AG10803 (cell line): ENCODE measurements around the gene TMEM266.

Source experiments
- DNase-seq: peaks from one replicate; pipeline ENCODE4 v3.0.0; 2010; ENCODE audit warnings: low read depth
- H3K4me3 ChIP-seq: 2 replicates; pipeline ENCODE4 v1.5.1; 2011; ENCODE audit warnings: mild to moderate bottlenecking, low read length, control low read depth
- TF ChIP-seq, protein P1 (sequence below): conservative IDR thresholded peaks from 2 replicates; pipeline ENCODE4 v1.5.1; 2011; ENCODE audit warnings: mild to moderate bottlenecking, low read length, control low read depth, inconsistent platforms

The TMEM266 gene

DNA sequence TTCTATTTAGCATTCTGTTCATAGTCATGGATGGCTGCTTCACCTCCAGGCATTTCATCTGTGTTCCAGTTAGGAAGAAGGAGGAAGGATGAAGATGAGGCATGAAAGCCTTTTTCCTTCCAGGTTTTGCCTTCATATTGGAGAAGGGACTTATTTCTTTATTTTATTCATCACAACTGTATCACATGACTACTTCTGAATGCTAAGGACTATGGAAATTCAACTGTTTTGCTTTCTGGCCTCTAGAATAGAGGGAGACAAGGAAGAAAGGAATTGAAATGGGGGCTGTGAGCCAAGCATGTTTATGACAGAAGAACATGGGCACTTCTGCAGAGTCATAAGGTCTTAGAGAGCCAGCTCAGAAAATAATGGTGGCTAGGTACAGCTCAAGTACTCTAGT, 10.4 kb downstream of the TMEM266 start:
- TF ChIP-seq, protein P1, sequence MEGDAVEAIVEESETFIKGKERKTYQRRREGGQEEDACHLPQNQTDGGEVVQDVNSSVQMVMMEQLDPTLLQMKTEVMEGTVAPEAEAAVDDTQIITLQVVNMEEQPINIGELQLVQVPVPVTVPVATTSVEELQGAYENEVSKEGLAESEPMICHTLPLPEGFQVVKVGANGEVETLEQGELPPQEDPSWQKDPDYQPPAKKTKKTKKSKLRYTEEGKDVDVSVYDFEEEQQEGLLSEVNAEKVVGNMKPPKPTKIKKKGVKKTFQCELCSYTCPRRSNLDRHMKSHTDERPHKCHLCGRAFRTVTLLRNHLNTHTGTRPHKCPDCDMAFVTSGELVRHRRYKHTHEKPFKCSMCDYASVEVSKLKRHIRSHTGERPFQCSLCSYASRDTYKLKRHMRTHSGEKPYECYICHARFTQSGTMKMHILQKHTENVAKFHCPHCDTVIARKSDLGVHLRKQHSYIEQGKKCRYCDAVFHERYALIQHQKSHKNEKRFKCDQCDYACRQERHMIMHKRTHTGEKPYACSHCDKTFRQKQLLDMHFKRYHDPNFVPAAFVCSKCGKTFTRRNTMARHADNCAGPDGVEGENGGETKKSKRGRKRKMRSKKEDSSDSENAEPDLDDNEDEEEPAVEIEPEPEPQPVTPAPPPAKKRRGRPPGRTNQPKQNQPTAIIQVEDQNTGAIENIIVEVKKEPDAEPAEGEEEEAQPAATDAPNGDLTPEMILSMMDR: no peak
- H3K4me3 ChIP-seq: no peak overlapping the region
- no peak for DNase-seq

DNA sequence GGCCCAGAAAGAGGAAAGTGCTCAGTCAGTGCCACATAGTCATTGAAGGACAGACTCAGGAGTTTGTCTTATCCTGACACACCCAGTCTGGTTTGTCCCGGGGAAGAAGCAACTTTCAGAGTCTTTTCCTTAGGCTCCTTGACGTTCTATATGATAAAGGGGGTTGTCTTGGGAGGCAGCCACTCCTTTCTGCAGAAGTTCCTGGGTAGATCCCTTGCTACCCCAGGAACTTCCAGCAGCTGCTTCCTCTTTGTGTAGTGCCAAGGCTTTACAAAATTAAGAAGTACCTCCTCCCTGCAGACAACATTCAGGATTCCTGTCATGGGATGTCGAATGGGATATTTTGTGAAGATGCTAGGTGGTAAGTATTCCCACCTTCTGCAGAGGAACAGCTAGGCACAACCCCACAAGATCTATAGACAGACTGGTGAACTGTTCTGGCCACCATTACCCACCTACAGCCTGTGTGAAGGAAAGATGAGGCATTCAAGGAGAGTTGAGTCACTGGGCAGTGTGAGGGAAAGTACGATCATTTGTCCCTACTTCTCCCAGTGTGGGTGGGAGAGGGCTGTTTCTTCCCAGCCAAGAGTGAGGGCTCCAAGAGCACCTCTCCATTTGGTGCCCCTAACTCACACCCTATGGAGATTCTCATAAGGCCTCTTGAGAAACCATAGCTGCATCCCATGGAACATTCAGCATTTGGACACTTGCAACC, 11.3 kb downstream of the TMEM266 start:
- TF ChIP-seq, protein P1: no peak
- no peak overlapping the region for H3K4me3 ChIP-seq
- no peak for DNase-seq

DNA sequence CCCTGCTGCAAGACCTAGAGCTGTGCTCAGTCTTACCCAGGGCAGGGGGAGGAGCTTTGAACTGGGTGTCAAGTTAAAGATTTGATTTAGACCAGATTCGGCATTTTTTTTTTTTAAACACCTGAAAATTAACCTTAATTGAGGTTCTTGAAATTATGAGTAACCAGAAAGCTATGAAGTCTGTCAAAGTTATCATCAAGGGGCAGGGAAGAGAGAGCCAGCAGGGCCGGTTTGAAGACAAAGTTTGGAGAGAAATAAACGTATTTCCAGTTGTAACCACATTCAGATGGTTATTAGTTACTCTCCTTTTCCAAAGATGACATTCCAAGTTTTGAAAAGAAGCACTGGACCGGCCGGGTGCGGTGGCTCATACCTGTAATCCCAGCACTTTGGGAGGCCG, 12.0 kb downstream of the TMEM266 start:
- DNase-seq: no peak
- TF ChIP-seq, protein P1: no peak
- H3K4me3 ChIP-seq: no peak overlapping the region

DNA sequence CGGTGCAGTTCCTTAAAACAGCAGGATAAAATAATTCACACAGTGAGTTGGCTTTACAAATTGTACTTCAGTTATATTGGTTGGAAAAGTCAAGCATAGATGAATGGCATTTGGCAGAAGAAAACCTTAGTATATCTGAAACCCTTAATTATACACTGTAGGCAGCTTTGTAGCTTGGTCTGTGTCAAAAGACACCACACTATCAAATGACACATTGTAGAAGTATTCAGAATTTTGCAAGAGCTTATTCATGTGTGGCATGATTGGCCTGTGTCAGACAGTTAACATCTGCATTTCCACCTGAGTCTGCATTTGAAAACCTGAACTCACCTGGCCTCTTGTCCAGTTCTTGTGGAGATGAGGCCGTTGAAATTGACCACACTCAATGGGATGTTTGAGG, 13.8 kb downstream of the TMEM266 start:
- H3K4me3 ChIP-seq: no peak overlapping the region
- TF ChIP-seq, protein P1: no peak
- no peak for DNase-seq

DNA sequence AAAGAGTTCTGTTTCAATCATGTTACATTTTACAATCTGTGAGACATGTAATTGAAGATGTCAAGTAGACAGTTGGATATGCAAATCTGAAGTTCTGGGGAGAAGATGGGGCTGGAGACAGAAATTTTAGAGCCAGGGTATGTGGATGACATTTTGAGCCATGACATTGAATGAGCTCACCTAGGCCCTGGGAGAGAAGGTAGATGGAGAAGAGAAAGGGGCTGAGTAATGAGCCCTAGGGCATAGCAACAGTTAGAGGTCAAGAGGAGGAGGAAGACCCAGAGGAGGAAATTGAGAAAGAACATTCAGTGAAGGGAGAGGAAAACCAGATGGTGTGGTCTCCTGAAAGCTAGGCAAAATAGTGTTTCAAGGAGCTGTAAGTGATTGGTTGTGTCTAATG, 15.3 kb downstream of the TMEM266 start:
- DNase-seq: no peak
- H3K4me3 ChIP-seq: no peak overlapping the region
- TF ChIP-seq, protein P1: no peak

DNA sequence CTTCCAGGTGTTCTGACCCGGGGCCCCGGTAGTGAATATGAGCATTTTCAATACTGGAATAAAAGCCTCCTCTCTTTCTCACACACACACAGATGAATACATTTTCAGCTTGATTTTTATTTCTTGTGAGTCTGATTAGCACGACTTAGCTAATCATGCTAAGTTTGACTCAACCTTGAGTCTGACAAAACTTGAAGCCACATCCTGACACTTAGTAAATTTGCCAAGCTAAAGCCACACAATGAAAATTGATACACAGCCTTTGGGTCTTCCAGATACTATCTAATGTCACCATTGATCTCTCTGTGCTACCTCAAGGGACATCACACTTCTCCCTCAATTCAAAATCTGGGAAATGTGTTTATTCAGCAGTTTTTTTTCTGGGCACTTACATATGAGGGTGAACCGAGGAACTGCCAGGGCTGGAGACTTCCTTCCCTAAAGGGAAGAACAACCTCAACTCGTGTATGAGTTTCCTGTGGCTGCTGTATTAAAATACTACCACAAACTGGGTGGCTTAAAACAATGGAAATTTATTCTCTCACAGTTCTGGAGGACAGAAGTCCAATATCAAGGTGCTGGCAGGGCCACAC, 18.6 kb downstream of the TMEM266 start:
- DNase-seq: no peak
- TF ChIP-seq, protein P1: no peak

DNA sequence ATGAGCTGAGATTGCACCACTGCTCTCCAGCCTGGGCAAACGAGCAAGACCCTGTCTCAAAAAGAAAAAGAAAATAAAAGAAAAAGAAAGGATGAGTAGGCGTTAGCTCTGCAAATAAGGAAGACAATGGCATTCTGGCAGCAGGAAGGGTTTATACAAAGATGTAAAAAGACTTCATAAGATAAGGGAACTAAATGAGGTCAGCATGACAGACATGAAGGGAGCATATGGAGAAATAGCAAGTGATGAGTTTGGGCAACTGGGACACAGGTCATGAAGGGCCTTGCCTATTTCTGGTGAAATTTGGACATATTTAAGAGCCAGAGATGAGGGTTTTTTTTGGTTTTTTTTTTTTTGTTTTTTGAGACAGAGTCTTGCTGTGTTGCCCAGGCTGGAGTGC, 24.5 kb downstream of the TMEM266 start:
- DNase-seq: no peak
- TF ChIP-seq, protein P1: no peak
- H3K4me3 ChIP-seq: no peak overlapping the region

More for the DNA sequence above, 18.6 kb downstream of the TMEM266 start:
- H3K4me3 ChIP-seq: no peak overlapping the region
